B cell (primary cell): Measurements from ENCODE around the gene LHX2. TPM values are rescaled to one million over a fixed set of nuclear protein-coding genes. Genes with fewer than 3 reads are reported as not detected.
A peak's percentile ranks its signal among the peaks of the same experiment; 100 is the strongest.

ENCODE experiments used
- ATAC-seq: fragments of 200-7000 bp; cut with Tn5 transposase; one replicate; pipeline ENCODE4 v1.10.0; 2021; ENCODE audit warnings: low read depth, mild to moderate bottlenecking, moderate number of reproducible peaks, moderate library complexity
- CTCF ChIA-PET: fragments of 350-600 bp; sonication (Branson Sonifier 250); formaldehyde crosslinking; loops from one replicate; lab custom pipeline; 2021; ENCODE audit warnings: antibody characterized with exemption, inconsistent platforms; lab: Charles Lee
- POLR2A ChIA-PET: fragments of 350-600 bp; sonication (Branson Sonifier 250); formaldehyde crosslinking; loops from one replicate; lab custom pipeline; 2021; ENCODE audit warnings: antibody characterized with exemption; lab: Charles Lee
- DNase-seq: peaks from one replicate; pipeline ENCODE4 v3.0.0; 2013
- H2AFZ ChIP-seq: 2 replicates; pipeline ENCODE4 v1.6.1; 2012; ENCODE audit warnings: mild to moderate bottlenecking, low read depth, low read length; ENCODE audit not compliant: insufficient read depth, poor library complexity, severe bottlenecking
- H3K27ac ChIP-seq, 2 donors: 1 replicate in 1 of 2; 2 replicates in 1 of 2; pipeline ENCODE4 v1.5.1; 2012 to 2013; ENCODE audit warnings: low read length in 2 of 2, mild to moderate bottlenecking in 2 of 2, moderate library complexity in 1 of 2
- H3K27me3 ChIP-seq, 4 experiments: fragments of 200-600 bp in 1 of 4; sonication (generic) in 1 of 4; replicated peaks in 1 of 4; 1 replicate in 2 of 4; 2 replicates in 2 of 4; pipeline versions ENCODE4 v1.6.1 to v1.7.0; 2013 to 2016; ENCODE audit warnings: low read length in 3 of 4, mild to moderate bottlenecking in 2 of 4, mixed read lengths in 1 of 4, moderate library complexity in 1 of 4; ENCODE audit not compliant: insufficient read depth in 4 of 4, control insufficient read depth in 3 of 4; ENCODE audit errors: control extremely low read depth in 1 of 4
- H3K36me3 ChIP-seq, 2 experiments: replicated peaks in 1 of 2; 1 replicate in 1 of 2; 2 replicates in 1 of 2; pipeline versions ENCODE4 v1.6.1 to v1.7.1; 2013; ENCODE audit warnings: low read length in 1 of 2; ENCODE audit not compliant: insufficient read depth in 2 of 2, control insufficient read depth in 1 of 2; ENCODE audit errors: control extremely low read depth in 1 of 2, extremely low read depth in 1 of 2
- H3K4me1 ChIP-seq, 2 donors: fragments of 200-600 bp in 1 of 2; sonication (generic) in 1 of 2; 1 replicate in 1 of 2; 2 replicates in 1 of 2; pipeline versions ENCODE4 v1.5.1 to v1.6.1; 2013 to 2017; ENCODE audit warnings: low read length in 2 of 2; ENCODE audit not compliant: control insufficient read depth in 2 of 2, insufficient read depth in 2 of 2
- H3K4me2 ChIP-seq: replicated peaks from 2 replicates; pipeline ENCODE3; 2012; ENCODE audit warnings: mild to moderate bottlenecking, low read depth, low read length; ENCODE audit not compliant: poor library complexity, severe bottlenecking
- H3K4me3 ChIP-seq, 5 experiments: fragments of 200-600 bp in 1 of 5; sonication (generic) in 1 of 5; 1 replicate in 3 of 5; 2 replicates in 2 of 5; pipeline versions ENCODE4 v1.5.1 to v1.7.0; 2011 to 2016; ENCODE audit warnings: low read length in 4 of 5, mild to moderate bottlenecking in 4 of 5, low read depth in 2 of 5, control low read depth in 1 of 5, moderate library complexity in 1 of 5; ENCODE audit not compliant: insufficient read depth in 1 of 5; ENCODE audit errors: control extremely low read depth in 1 of 5, extremely low read depth in 1 of 5
- H3K79me2 ChIP-seq: fragments of 200-600 bp; sonication (generic); one replicate; pipeline ENCODE4 v1.6.0; 2016; ENCODE audit warnings: low read length; ENCODE audit not compliant: control insufficient read depth, insufficient read depth
- H3K9ac ChIP-seq: fragments of 200-600 bp; sonication (generic); 2 replicates; pipeline ENCODE4 v1.6.1; 2017; ENCODE audit warnings: mild to moderate bottlenecking, low read length, moderate library complexity
- H3K9me3 ChIP-seq, 3 donors: one replicate each; pipeline versions ENCODE4 v1.6.1 to v1.7.1; 2013; ENCODE audit warnings: low read length in 2 of 3; ENCODE audit not compliant: control insufficient read depth in 2 of 3, insufficient read depth in 1 of 3; ENCODE audit errors: control extremely low read depth in 1 of 3
- H4K20me1 ChIP-seq: 2 replicates; pipeline ENCODE4 v1.6.0; 2012; ENCODE audit warnings: mild to moderate bottlenecking, low read length; ENCODE audit not compliant: insufficient read depth, control insufficient read depth, poor library complexity, severe bottlenecking
- H3K27ac Mint-ChIP-seq: one replicate; pipeline ENCODE4 v1.8.0; 2021; ENCODE audit warnings: mixed read lengths
- H3K27me3 Mint-ChIP-seq: one replicate; pipeline ENCODE4 v1.8.0; 2021; ENCODE audit warnings: mixed read lengths
- H3K4me1 Mint-ChIP-seq: one replicate; pipeline ENCODE4 v1.8.0; 2021; ENCODE audit warnings: mixed read lengths
- H3K4me3 Mint-ChIP-seq: one replicate; pipeline ENCODE4 v1.8.0; 2021; ENCODE audit warnings: mixed read lengths
- H3K9me3 Mint-ChIP-seq: one replicate; pipeline ENCODE4 v1.8.0; 2022; ENCODE audit warnings: mixed read lengths; ENCODE audit not compliant: insufficient read depth
- EZH2 ChIP-seq: IDR thresholded peaks from 2 replicates; pipeline ENCODE4 v1.6.1; 2012; ENCODE audit warnings: borderline replicate concordance, low read depth, mild to moderate bottlenecking, moderate library complexity, low read length; ENCODE audit not compliant: insufficient read depth, poor library complexity, severe bottlenecking
- WGBS: methylation state at CpG from one replicate; pipeline ENCODE4 v1.1.5; 2013; ENCODE audit warnings: missing lambda C conversion rate; ENCODE audit not compliant: insufficient coverage; 5-methylcytosine and 5-hydroxymethylcytosine counted together
- intact Hi-C: fragments of 100-400 bp; cut with micrococcal nuclease; formaldehyde crosslinking; loops from one replicate; pipeline ENCODE4 v1.10.0; 2022
- polyA plus RNA-seq: library from polyadenylated mRNA; depleted of rRNA; stranded (reverse); fragments of >200 nt; gene quantifications from 2 replicates; pipeline ENCODE4 v1.2.3, GENCODE V29; 2012
- total RNA-seq, 2 donors: library from RNA; stranded (reverse); fragments of 120-200 nt in 1 of 2; gene quantifications; 1 replicate in 1 of 2; 2 replicates in 1 of 2; pipeline versions ENCODE4 v1.2.3 to v1.2.4, GENCODE V29; 2013 to 2022
- TF ChIP-seq, protein P1 (sequence below): fragments of 200-600 bp; IDR thresholded peaks from one replicate; pipeline ENCODE4 v1.8.0; 2022; ENCODE audit warnings: antibody characterized with exemption, mild to moderate bottlenecking

Gene LHX2
- total and polyA plus RNA-seq, 2 donors (not counting 1 experiment from before 2014, with no cell fraction given), result 0.66 TPM; not detected in 1

DNA sequence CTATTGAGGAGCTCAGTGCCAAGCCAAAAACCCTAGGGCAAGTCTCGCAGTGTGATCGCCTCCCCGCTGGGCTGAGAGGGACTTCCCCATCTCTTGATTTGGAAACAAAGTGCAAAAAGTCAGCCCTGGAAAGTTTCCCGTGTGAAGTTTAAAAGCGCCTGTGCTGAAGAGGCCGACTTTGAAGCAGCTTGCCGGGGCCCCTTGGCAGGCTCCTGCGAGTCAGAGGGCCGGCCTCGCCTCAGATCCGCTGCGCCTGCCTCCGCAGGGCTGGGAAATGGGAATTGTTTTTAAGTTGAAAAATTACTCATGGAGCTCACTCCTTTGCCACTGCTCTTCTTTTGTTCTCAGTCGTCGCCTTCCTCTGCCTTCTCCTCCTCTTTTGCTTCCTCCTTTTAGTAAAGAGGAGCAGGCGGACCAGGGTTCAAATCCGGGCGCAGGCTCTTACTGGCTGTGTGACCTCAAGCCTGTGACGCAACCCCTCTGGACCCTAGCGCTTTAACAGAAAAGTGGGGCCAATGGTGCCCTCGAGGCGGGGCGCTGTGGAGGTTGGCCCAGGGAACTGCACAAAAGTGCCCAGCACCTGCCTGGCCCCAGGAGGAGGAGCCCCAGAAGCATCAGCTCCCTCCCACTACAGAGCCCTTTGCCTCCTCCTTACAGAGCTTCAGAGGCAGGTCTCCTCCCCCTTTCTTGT is 14.7 kb upstream of the LHX2 start:
- H4K20me1 ChIP-seq, result no peaks in the 10 kb centered on the region
- Mint-ChIP-seq H3K27ac (no peak overlapping the region), H3K4me1 (peaks cover 42% of the 10 kb centered on the region), H3K27me3 (peaks cover 60% of the 10 kb centered on the region), H3K4me3 (peak overlapping the region; percentile 86), H3K9me3 (no peaks in the 10 kb centered on the region)
- peaks cover 42 to 47% of the 10 kb centered on the region in 2 donors for H3K4me1 ChIP-seq
- CTCF ChIA-PET, result interaction anchor here (0.5 to 1.2 kb wide), 3 partner anchors 8 to 43 kb away, joined by 3 to 5 read pairs (median 3); no protein-coding TSS in a partner anchor
- peaks cover 0 to 18% (median 0%) of the 10 kb centered on the region in 3 donors for H3K9me3 ChIP-seq
- intact Hi-C loops, result loop anchor here (2.0 to 5.0 kb wide), 2 partner anchors 16 to 65 kb away; partner anchors contain the start of gene DENND1A
- peak overlapping the region; percentile 96 for H3K4me2 ChIP-seq
- no peaks in the 10 kb centered on the region for H3K79me2 ChIP-seq
- H3K36me3 ChIP-seq, result no peaks in the 10 kb centered on the region
- H3K9ac ChIP-seq, result peak overlapping the region; percentile 63
- TF ChIP-seq EZH2, result no peak
- TF ChIP-seq, protein P1, sequence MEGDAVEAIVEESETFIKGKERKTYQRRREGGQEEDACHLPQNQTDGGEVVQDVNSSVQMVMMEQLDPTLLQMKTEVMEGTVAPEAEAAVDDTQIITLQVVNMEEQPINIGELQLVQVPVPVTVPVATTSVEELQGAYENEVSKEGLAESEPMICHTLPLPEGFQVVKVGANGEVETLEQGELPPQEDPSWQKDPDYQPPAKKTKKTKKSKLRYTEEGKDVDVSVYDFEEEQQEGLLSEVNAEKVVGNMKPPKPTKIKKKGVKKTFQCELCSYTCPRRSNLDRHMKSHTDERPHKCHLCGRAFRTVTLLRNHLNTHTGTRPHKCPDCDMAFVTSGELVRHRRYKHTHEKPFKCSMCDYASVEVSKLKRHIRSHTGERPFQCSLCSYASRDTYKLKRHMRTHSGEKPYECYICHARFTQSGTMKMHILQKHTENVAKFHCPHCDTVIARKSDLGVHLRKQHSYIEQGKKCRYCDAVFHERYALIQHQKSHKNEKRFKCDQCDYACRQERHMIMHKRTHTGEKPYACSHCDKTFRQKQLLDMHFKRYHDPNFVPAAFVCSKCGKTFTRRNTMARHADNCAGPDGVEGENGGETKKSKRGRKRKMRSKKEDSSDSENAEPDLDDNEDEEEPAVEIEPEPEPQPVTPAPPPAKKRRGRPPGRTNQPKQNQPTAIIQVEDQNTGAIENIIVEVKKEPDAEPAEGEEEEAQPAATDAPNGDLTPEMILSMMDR, result no peak
- ATAC-seq, result peak; percentile 34
- H3K27ac ChIP-seq, result no peak overlapping the region
- 9% methylated on average over 19 of the region's 23 CpGs for WGBS
- POLR2A ChIA-PET, result no interaction called here
- peak overlapping the region; percentile 44 for H2AFZ ChIP-seq
- H3K27me3 ChIP-seq, result peaks cover 0 to 59% (median 35%) of the 10 kb centered on the region in 4 experiments
- peak; percentile 54 for DNase-seq
- peak overlapping the region in 1 of 5 experiments; percentile 66 for H3K4me3 ChIP-seq
